Hepatic stellate cell (primary cell): Measurements from ENCODE around the gene MPND.

ENCODE experiments used
- DNase-seq: peaks from one replicate; pipeline ENCODE4 v3.0.0; 2011; ENCODE audit warnings: low spot score

Gene MPND

DNA sequence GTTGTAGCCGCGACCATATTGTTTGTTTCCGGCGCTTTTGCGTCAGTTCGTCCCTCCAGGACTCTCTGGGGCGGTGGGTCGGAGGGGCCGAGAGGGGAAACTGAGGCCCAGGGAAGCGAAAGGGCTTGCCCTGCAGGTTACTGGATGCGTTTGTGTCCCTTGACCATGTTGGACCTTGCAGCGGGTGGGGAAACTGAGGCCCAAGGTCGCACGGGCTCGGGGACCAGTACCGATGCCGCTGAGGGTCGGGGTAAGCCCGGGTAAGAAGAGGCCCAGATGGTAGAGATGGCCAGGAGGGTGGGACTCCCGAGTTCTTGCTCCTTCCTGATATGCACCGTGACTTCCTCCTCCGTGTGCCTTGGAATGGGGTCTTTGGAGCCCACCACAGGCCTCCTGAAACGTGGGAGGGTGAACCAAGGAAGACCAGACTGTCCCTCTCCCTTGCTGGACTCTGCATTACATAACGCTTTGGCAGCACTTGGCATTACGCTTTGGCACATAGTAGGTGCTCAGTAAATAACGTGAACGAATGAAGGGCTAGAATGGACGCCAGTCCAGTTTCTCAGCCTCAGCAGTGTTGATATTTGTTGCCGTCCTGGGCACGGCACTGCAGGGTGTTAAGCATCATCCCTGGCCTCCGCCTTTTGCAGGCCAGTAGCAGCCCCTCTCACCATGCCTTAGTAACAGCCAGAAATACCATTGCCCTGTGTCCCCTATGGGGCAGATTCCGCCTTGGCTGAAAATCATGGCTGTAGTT is 59.8 kb downstream of the MPND start:
- DNase-seq, result no peak

DNA sequence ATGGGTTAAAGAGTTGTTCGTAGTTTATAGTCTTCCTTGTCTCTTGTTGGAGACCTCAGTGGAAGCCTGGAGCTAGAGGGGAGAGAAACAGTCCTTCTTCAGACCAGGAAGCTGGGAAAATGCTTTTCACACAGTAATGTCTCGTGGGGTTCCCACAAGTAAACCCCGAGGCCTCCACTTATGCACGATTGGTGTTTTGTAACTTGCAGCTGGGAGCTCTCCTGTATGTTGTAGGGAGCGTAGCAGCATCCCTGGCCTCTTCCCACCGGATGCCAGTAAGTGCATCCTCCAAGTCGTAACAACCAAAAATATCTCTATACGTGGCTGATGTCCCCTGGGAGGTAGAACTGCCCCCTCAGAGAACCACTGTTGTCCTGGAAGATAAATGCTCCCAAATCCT is 62.6 kb downstream of the MPND start:
- no peak for DNase-seq

DNA sequence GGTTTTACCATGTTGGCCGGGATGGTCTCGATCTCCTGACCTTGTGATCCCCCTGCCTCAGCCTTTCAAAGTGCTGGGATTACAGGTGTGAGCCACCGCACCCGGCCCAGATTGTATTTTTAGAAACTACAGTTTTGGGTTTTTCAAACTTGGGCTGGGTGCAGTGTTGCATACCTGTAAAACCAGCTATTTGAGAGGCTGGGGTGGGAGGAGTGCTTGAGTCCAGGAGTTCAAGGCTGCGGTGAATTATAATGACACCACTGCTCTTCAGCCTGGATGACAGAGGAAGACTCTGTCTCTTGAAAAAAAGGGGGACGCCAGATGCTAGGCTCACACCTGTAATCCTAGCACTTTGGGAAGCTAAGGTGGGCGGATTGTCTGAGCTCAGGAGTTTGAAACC is 63.3 kb downstream of the MPND start:
- DNase-seq, result no peak

GRCh38 chr19:4409123-4409933 is 66.0 kb downstream of the MPND start:
- no peak for DNase-seq
